HCT116 (cell line): ENCODE results near the gene UVRAG. TPM values are rescaled to one million over a fixed set of nuclear protein-coding genes. Genes with fewer than 3 reads are reported as not detected.
"Not testable (repeated sequence)": the region's sequence is repeated elsewhere in the genome, so short reads cannot be mapped to it uniquely, and the experiment has no call there.

Experiments
- ATAC-seq: fragments of 200-7000 bp; cut with Tn5 transposase; 2 replicates; pipeline ENCODE4 v1.9.1; 2020; ENCODE audit warnings: mild to moderate bottlenecking, moderate library complexity
- BruUV-seq: library from RNA; stranded (reverse); fragments of 400-500 nt; replicated peaks from 2 replicates; lab custom pipeline; 2021; lab: Mats Ljungman, UMichigan
- CTCF ChIA-PET: fragments of 300-600 bp; sonication (Branson Sonifier 250); formaldehyde crosslinking; loops from one replicate; lab custom pipeline; 2021; ENCODE audit warnings: antibody characterized with exemption; lab: Charles Lee
- POLR2A ChIA-PET: fragments of 300-600, 350-600 bp; sonication (Branson Sonifier 250); formaldehyde crosslinking; loops from one replicate; lab custom pipeline; 2021; ENCODE audit warnings: antibody characterized with exemption; lab: Charles Lee
- RAD21 ChIA-PET, 2 experiments: fragments of 300-600 bp; sonication (Branson Sonifier 250); formaldehyde crosslinking; loops; one replicate each; lab custom pipeline; 2023; ENCODE audit warnings: low total read pairs in 2 of 2; ENCODE audit not compliant: uncharacterized antibody in 2 of 2, unreplicated experiment in 2 of 2, low non-redundant PET in 1 of 2; lab: Charles Lee
- DNase-seq: peaks from one replicate; pipeline ENCODE4 v3.0.0-alpha.2; 2010; ENCODE audit warnings: low read depth, low spot score
- H2AFZ ChIP-seq: fragments of 200-600 bp; shearing (Covaris generic), sonication (generic); 2 replicates; pipeline ENCODE4 v1.6.1; 2017; ENCODE audit warnings: low read depth, mixed run types, mixed read lengths, antibody characterized with exemption, low read length; ENCODE audit not compliant: poor library complexity, severe bottlenecking
- H3K27ac ChIP-seq: 2 replicates; pipeline ENCODE4 v1.5.1; 2012; ENCODE audit warnings: low read depth, low read length
- H3K27me3 ChIP-seq: fragments of 200-600 bp; sonication (generic); 2 replicates; pipeline ENCODE4 v1.6.1; 2016; ENCODE audit warnings: mixed run types, low read length, mixed read lengths; ENCODE audit not compliant: insufficient read depth
- H3K36me3 ChIP-seq, 2 experiments: fragments of 200-500 bp in 1 of 2; fragments of 200-600 bp in 1 of 2; sonication (Bioruptor generic) in 1 of 2; sonication (generic) in 1 of 2; 2 replicates each; pipeline versions ENCODE4 v1.5.1 to v1.6.1; 2014 to 2016; ENCODE audit warnings: low read length in 2 of 2, inconsistent platforms in 1 of 2, mixed read lengths in 1 of 2, mixed run types in 1 of 2; ENCODE audit not compliant: insufficient read depth in 2 of 2, control insufficient read depth in 1 of 2
- H3K4me1 ChIP-seq, 2 experiments: fragments of 200-600 bp in 1 of 2; sonication (generic) in 1 of 2; 2 replicates each; pipeline versions ENCODE4 v1.5.1 to v1.6.1; 2012 to 2017; ENCODE audit warnings: low read length in 2 of 2, inconsistent platforms in 1 of 2, mild to moderate bottlenecking in 1 of 2, mixed read lengths in 1 of 2, mixed run types in 1 of 2, moderate library complexity in 1 of 2; ENCODE audit not compliant: insufficient read depth in 2 of 2, control insufficient read depth in 1 of 2
- H3K4me2 ChIP-seq: fragments of 200-600 bp; sonication (generic); 2 replicates; pipeline ENCODE4 v1.6.1; 2017; ENCODE audit warnings: mixed run types, low read length, mixed read lengths
- H3K4me3 ChIP-seq, 2 experiments: fragments of 200-600 bp in 1 of 2; sonication (generic) in 1 of 2; replicated peaks in 1 of 2; 2 replicates each; pipeline ENCODE4 v1.5.1; 2011 to 2016; ENCODE audit warnings: low read length in 2 of 2, control low read depth in 1 of 2, low read depth in 1 of 2, mild to moderate bottlenecking in 1 of 2, mixed read lengths in 1 of 2, mixed run types in 1 of 2
- H3K79me2 ChIP-seq: fragments of 200-600 bp; sonication (generic); 2 replicates; pipeline ENCODE4 v1.6.1; 2017; ENCODE audit warnings: mild to moderate bottlenecking, mixed run types, low read length, moderate library complexity, mixed read lengths; ENCODE audit not compliant: insufficient read depth
- H3K9ac ChIP-seq: fragments of 200-600 bp; sonication (generic); 2 replicates; pipeline ENCODE4 v1.6.1; 2016; ENCODE audit warnings: low read length, mixed read lengths
- H3K9me2 ChIP-seq: fragments of 200-600 bp; sonication (generic), shearing (Covaris generic); 2 replicates; pipeline ENCODE4 v1.6.1; 2017; ENCODE audit warnings: mixed run types, mild to moderate bottlenecking, moderate library complexity; ENCODE audit not compliant: insufficient read depth
- H3K9me3 ChIP-seq, 2 experiments: fragments of 200-500 bp in 1 of 2; fragments of 200-600 bp in 1 of 2; sonication (Bioruptor generic) in 1 of 2; sonication (generic) in 1 of 2; 2 replicates each; pipeline ENCODE4 v1.6.1; 2014 to 2017; ENCODE audit warnings: low read length in 2 of 2, mixed read lengths in 2 of 2, inconsistent platforms in 1 of 2, low read depth in 1 of 2, mild to moderate bottlenecking in 1 of 2, mixed run types in 1 of 2, moderate library complexity in 1 of 2; ENCODE audit not compliant: control insufficient read depth in 1 of 2, insufficient read depth in 1 of 2
- H4K20me1 ChIP-seq: fragments of 200-600 bp; sonication (generic), shearing (Covaris generic); 2 replicates; pipeline ENCODE4 v1.6.1; 2017; ENCODE audit warnings: mixed run types, mild to moderate bottlenecking, moderate library complexity; ENCODE audit not compliant: insufficient read depth
- intact Hi-C: fragments of 100-400 bp; cut with micrococcal nuclease; formaldehyde crosslinking; loops from 2 replicates; pipeline ENCODE4 v1.10.0; 2022
- total RNA-seq: library from RNA; stranded (reverse); gene quantifications from one replicate; pipeline ENCODE4 v1.2.1, GENCODE V29; 2021; ENCODE audit not compliant: unreplicated experiment

Gene UVRAG
- total RNA-seq, 1 experiment from 2014 or later: 12.3 TPM

GRCh38 chr11:75973710-75974109, 158.7 kb downstream of the UVRAG start:
- POLR2A ChIA-PET, H3K4me1 ChIP-seq, RAD21 ChIA-PET, H4K20me1 ChIP-seq, H3K9ac ChIP-seq, DNase-seq, H3K4me2 ChIP-seq, H3K9me2 ChIP-seq, H2AFZ ChIP-seq, H3K9me3 ChIP-seq, BruUV-seq, H3K4me3 ChIP-seq, H3K27me3 ChIP-seq, H3K79me2 ChIP-seq, H3K36me3 ChIP-seq, CTCF ChIA-PET, ATAC-seq, intact Hi-C loops, H3K27ac ChIP-seq: not testable (repeated sequence)

- H3K4me2 ChIP-seq, H3K9ac ChIP-seq, H2AFZ ChIP-seq, H3K9me2 ChIP-seq, POLR2A ChIA-PET, H3K27me3 ChIP-seq, BruUV-seq, H3K36me3 ChIP-seq, H4K20me1 ChIP-seq, H3K27ac ChIP-seq, CTCF ChIA-PET, RAD21 ChIA-PET, H3K4me3 ChIP-seq, ATAC-seq, DNase-seq, H3K4me1 ChIP-seq, intact Hi-C loops, H3K79me2 ChIP-seq, H3K9me3 ChIP-seq: not testable (repeated sequence)
Measured at GRCh38 chr11:75979075-75979474, 164.1 kb downstream of the UVRAG start.

- H3K9me3 ChIP-seq, H3K9me2 ChIP-seq, BruUV-seq, H3K79me2 ChIP-seq, H3K4me2 ChIP-seq, DNase-seq, H2AFZ ChIP-seq, H3K36me3 ChIP-seq, H3K4me1 ChIP-seq, H3K4me3 ChIP-seq, H3K27me3 ChIP-seq, H3K9ac ChIP-seq, H3K27ac ChIP-seq, POLR2A ChIA-PET, ATAC-seq, CTCF ChIA-PET, H4K20me1 ChIP-seq, RAD21 ChIA-PET, intact Hi-C loops: not testable (repeated sequence)
Measured at GRCh38 chr11:75979479-75980027, 164.5 kb downstream of the UVRAG start.
